ENCODE data around the gene FHL2. TPM values are rescaled to one million over a fixed set of nuclear protein-coding genes. Genes with fewer than 3 reads are reported as not detected.
A peak's percentile ranks its signal among the peaks of the same experiment; 100 is the strongest.

Gene FHL2
- polyA plus RNA-seq, 3 donors, result 0.03 TPM; not detected in 1

DNA sequence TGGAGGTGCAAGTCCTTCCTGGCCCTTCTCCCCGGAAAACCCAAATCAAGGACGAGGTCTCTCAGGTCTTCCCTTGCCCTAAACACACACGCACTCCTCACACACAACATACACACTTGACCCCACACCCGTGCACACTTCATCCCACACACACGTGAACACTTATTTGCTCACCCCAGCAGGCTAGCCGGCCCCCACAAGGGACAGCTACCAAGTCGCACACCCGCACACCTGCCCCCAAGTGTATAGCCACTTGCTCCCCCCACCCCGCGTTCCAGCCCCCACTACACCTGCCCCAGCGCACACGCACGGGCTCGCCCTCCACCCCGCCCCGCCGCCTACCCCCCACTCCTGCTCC is 69.7 kb downstream of the FHL2 start:
- Mint-ChIP-seq H3K27me3 (ENCODE audit: low read depth in 3 of 3) (no peaks in the 10 kb centered on the region), H3K9me3 (no peaks in the 10 kb centered on the region), H3K36me3 (peaks cover 0 to 4% of the 10 kb centered on the region in 2 donors), H3K4me1 (peaks cover 50% of the 10 kb centered on the region), H3K27ac (peak overlapping the region; percentile 47 to 95 (median 82)), H3K4me3 (peak overlapping the region; percentile 84 to 99)
- Histone ChIP-seq H3K27me3 (ENCODE audit: control insufficient read depth in 2 of 2, insufficient read depth in 2 of 2, low read length in 2 of 2) (no peaks in the 10 kb centered on the region), H3K4me1 (ENCODE audit: control insufficient read depth in 1 of 2, insufficient read depth in 2 of 2, low read length in 2 of 2) (peaks cover 37 to 45% of the 10 kb centered on the region in 2 donors), H3K27ac (ENCODE audit: low read depth in 1 of 2, low read length in 2 of 2) (peak overlapping the region; percentile 22 to 75), H3K4me3 (replicated peaks in 1 of 3; ENCODE audit: low read depth in 2 of 3, low read length in 3 of 3) (peak overlapping the region; percentile 55 to 83 (median 70)), H3K79me2 (ENCODE audit: insufficient read depth, low read length) (peaks cover 65% of the 10 kb centered on the region), H3K36me3 (replicated peaks in 1 of 2; ENCODE audit: control insufficient read depth in 1 of 2, insufficient read depth in 2 of 2, low read length in 2 of 2) (peaks cover 0 to 12% of the 10 kb centered on the region in 2 donors), H3K9me3 (replicated peaks in 1 of 2; ENCODE audit: control insufficient read depth in 1 of 2, insufficient read depth in 1 of 2, low read length in 2 of 2) (no peaks in the 10 kb centered on the region), H3K4me2 (replicated peaks; ENCODE audit: extremely low read depth, low read length, poor library complexity, severe bottlenecking) (peak overlapping the region; percentile 80), H3K9ac (ENCODE audit: insufficient read depth, low read length, poor library complexity, severe bottlenecking) (peak overlapping the region; percentile 62), H2AFZ (ENCODE audit: insufficient read depth, low read depth, low read length, poor library complexity, severe bottlenecking) (peak overlapping the region; percentile 78), H4K20me1 (ENCODE audit: insufficient read depth, low read length) (peaks cover 15% of the 10 kb centered on the region)
- TF ChIP-seq, protein P1, sequence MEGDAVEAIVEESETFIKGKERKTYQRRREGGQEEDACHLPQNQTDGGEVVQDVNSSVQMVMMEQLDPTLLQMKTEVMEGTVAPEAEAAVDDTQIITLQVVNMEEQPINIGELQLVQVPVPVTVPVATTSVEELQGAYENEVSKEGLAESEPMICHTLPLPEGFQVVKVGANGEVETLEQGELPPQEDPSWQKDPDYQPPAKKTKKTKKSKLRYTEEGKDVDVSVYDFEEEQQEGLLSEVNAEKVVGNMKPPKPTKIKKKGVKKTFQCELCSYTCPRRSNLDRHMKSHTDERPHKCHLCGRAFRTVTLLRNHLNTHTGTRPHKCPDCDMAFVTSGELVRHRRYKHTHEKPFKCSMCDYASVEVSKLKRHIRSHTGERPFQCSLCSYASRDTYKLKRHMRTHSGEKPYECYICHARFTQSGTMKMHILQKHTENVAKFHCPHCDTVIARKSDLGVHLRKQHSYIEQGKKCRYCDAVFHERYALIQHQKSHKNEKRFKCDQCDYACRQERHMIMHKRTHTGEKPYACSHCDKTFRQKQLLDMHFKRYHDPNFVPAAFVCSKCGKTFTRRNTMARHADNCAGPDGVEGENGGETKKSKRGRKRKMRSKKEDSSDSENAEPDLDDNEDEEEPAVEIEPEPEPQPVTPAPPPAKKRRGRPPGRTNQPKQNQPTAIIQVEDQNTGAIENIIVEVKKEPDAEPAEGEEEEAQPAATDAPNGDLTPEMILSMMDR (IDR thresholded peaks at IDR 0.05), result no peak
- under 1% methylated on average over 8 of the region's 17 CpGs for WGBS (ENCODE audit: insufficient coverage)
- intact Hi-C loops (cut with micrococcal nuclease), result no loop called here
- DNase-seq, result no peak

DNA sequence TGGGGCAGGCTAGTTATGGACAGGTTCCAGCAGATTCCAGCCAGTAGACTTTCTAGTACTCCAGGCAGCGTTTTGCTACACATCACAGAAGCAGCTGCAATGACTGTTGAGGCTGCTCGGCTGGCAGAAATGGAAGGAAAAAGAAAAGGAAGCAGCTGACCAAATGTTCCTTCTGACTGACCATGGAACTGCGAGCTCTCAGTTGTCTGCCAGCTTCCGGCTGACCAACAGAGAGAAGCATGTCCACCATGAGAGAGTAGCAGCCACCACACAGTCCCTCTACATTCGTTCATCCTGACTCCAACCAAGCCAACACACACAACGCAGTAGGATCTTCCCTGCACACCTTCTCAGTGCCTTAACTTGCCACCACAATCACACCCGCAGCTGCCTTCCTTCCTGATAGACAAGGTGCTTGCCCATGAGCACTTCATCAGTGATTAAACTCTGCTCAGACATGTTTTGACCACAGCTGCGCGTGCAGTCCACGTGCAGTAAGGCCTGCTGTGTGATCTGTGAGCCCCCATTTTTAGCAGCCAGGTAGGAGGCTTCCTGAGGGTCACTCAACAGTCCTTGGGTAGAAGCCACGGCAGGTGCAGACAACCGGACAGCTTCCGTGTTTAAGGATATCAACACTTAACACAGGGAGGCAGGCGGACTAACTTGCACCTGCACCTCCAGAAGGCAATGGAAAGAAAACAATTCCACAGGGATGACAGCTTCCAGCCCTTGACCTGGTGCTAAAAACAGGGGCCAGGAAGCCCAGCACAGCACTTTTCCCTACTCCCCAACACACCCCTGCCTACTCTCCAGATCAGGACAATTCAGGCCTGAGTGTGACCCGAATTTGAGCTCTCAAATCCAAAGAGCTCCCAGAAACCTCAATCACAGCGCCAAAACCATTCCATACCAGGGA is 70.3 kb downstream of the FHL2 start:
- DNase-seq, result peak in 1 of 3 donors; percentile 23
- H3K9me3 Mint-ChIP-seq, result no peaks in the 10 kb centered on the region
- under 1% methylated on average over 16 of the region's 16 CpGs for WGBS (ENCODE audit: insufficient coverage)
- H3K36me3 Mint-ChIP-seq, result peaks cover 0 to 4% of the 10 kb centered on the region in 2 donors
- H2AFZ ChIP-seq (ENCODE audit: insufficient read depth, low read depth, low read length, poor library complexity, severe bottlenecking), result peak overlapping the region; percentile 78
- peak overlapping the region; percentile 84 to 99 for H3K4me3 Mint-ChIP-seq
- peak overlapping the region; percentile 47 to 95 (median 82) for H3K27ac Mint-ChIP-seq
- H3K4me3 ChIP-seq (replicated peaks in 1 of 3; ENCODE audit: low read depth in 2 of 3, low read length in 3 of 3), result peak overlapping the region; percentile 55 to 83 (median 70)
- TF ChIP-seq, protein P1 (IDR thresholded peaks at IDR 0.05), result no peak
- H3K4me1 Mint-ChIP-seq, result peaks cover 56% of the 10 kb centered on the region
- H3K9ac ChIP-seq (ENCODE audit: insufficient read depth, low read length, poor library complexity, severe bottlenecking), result peak overlapping the region; percentile 62
- peaks cover 41 to 51% of the 10 kb centered on the region in 2 donors for H3K4me1 ChIP-seq (ENCODE audit: control insufficient read depth in 1 of 2, insufficient read depth in 2 of 2, low read length in 2 of 2)
- H4K20me1 ChIP-seq (ENCODE audit: insufficient read depth, low read length), result peaks cover 20% of the 10 kb centered on the region
- intact Hi-C loops (cut with micrococcal nuclease), result no loop called here
- no peaks in the 10 kb centered on the region for H3K9me3 ChIP-seq (replicated peaks in 1 of 2; ENCODE audit: control insufficient read depth in 1 of 2, insufficient read depth in 1 of 2, low read length in 2 of 2)
- H3K27me3 ChIP-seq (ENCODE audit: control insufficient read depth in 2 of 2, insufficient read depth in 2 of 2, low read length in 2 of 2), result no peaks in the 10 kb centered on the region
- peak overlapping the region; percentile 80 for H3K4me2 ChIP-seq (replicated peaks; ENCODE audit: extremely low read depth, low read length, poor library complexity, severe bottlenecking)
- peak overlapping the region; percentile 22 to 75 for H3K27ac ChIP-seq (ENCODE audit: low read depth in 1 of 2, low read length in 2 of 2)
- H3K27me3 Mint-ChIP-seq (ENCODE audit: low read depth in 3 of 3), result no peaks in the 10 kb centered on the region
- H3K36me3 ChIP-seq (replicated peaks in 1 of 2; ENCODE audit: control insufficient read depth in 1 of 2, insufficient read depth in 2 of 2, low read length in 2 of 2), result peaks cover 0 to 9% of the 10 kb centered on the region in 2 donors
- peaks cover 69% of the 10 kb centered on the region for H3K79me2 ChIP-seq (ENCODE audit: insufficient read depth, low read length)
